ENCODE measurements around the gene AHCYL2. TPM values are rescaled to one million over a fixed set of nuclear protein-coding genes. Genes with fewer than 3 reads are reported as not detected.

AHCYL2 gene
- total RNA-seq, 1 donor from 2014 or later: 6.0 TPM

DNA sequence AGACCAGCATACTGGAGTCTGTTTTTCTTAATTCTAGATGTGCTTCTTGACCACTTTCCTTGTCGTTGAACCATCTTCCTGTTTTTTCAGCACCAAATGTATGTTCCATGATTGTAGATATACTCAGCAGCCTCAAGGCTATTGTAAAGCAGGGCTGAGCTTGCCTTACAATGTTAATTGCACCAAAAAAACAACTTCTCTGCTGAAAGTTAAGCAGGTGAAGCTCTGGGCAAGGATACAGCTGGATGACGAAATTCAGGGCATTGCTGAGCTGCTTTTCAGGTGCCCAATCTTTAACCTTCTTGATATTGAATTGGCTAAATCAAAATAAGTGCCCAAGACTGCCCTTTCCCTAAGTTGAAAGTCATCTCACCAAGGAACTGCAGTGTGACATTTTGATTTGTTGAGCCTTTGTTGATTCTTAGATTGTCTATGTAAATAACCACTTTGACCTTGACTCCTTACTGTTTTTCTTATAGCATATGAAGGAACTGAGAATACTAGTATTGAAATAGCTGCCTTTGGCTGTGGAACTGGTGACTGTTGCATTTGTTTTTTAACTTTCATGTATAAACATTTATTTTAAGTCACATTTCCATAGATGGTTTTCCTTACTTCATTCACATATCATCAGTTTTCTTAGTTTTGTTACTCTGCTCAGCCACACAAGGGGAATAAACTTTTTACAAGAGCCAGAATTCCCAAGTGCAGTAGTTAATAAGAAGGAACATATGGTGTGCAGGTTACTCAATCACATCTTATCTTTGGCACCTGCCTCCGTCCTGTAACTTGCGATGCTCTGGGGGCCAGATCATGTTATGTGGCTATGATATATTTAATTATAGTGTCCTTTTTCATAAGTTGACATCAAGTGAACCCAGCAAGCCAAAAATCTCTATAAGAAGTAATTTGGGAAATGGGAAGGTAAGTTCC lies 3.1 kb downstream of the AHCYL2 start:
- DNase-seq: no peak
- H3K4me1 ChIP-seq: peaks cover 50% of the 10 kb centered on the region
- intact Hi-C loops (cut with micrococcal nuclease): no loop called here
- no peaks in the 10 kb centered on the region for H3K27me3 ChIP-seq (ENCODE audit: low read depth)
- H3K27ac ChIP-seq (replicated peaks): no peak overlapping the region
- H3K36me3 ChIP-seq: no peaks in the 10 kb centered on the region
- no peaks in the 10 kb centered on the region for H3K9me3 ChIP-seq (replicated peaks)
- TF ChIP-seq, protein P1, sequence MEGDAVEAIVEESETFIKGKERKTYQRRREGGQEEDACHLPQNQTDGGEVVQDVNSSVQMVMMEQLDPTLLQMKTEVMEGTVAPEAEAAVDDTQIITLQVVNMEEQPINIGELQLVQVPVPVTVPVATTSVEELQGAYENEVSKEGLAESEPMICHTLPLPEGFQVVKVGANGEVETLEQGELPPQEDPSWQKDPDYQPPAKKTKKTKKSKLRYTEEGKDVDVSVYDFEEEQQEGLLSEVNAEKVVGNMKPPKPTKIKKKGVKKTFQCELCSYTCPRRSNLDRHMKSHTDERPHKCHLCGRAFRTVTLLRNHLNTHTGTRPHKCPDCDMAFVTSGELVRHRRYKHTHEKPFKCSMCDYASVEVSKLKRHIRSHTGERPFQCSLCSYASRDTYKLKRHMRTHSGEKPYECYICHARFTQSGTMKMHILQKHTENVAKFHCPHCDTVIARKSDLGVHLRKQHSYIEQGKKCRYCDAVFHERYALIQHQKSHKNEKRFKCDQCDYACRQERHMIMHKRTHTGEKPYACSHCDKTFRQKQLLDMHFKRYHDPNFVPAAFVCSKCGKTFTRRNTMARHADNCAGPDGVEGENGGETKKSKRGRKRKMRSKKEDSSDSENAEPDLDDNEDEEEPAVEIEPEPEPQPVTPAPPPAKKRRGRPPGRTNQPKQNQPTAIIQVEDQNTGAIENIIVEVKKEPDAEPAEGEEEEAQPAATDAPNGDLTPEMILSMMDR (IDR thresholded peaks at IDR 0.05; ENCODE audit: borderline replicate concordance): no peak
- H3K4me3 ChIP-seq: no peak overlapping the region

DNA sequence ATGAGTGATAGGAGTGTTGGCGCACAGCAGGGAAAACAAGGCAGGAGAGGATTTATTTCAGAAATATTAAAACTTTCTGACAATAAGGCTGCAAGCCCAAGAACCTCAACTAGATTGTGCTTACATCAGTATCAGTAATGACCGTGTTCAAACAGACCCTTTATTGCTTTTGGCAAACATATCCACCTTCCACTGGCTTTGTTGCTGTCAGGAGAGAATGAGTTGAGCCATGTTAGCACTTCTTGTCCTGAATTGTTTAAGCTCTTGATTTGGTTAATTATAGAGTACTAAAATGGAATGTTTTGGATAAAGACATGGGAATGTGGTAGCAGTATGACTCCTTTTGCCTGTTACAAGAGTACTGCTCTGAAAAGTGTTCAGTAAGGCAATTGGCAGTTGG lies 3.8 kb downstream of the AHCYL2 start:
- H3K27me3 ChIP-seq (ENCODE audit: low read depth): no peaks in the 10 kb centered on the region
- H3K27ac ChIP-seq (replicated peaks): no peak overlapping the region
- no peaks in the 10 kb centered on the region for H3K9me3 ChIP-seq (replicated peaks)
- intact Hi-C loops (cut with micrococcal nuclease): no loop called here
- H3K4me1 ChIP-seq: peaks cover 50% of the 10 kb centered on the region
- TF ChIP-seq, protein P1 (IDR thresholded peaks at IDR 0.05; ENCODE audit: borderline replicate concordance): no peak
- H3K36me3 ChIP-seq: no peaks in the 10 kb centered on the region
- H3K4me3 ChIP-seq: no peak overlapping the region
- no peak for DNase-seq

DNA sequence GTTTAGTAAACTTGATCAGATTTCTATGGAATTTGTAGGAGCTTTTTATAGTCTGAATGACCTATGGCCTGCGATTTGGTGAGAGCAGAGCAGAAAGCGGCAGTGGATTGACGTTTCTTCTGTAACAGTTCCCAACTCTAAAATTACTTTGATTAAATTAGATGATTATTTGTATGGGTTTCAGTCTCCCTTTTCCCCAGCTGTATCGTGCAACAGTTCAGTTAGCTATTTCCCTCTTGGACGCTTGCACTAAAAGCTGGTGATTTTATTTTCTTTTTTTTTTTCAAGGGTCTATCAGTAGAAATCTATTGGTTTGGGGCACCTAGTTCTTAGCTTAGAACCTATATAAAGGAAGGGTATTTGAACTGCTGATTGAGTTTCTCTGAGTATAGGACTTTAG lies 6.8 kb downstream of the AHCYL2 start:
- Histone ChIP-seq H3K4me3 (no peak overlapping the region), H3K36me3 (no peaks in the 10 kb centered on the region), H3K27ac (replicated peaks) (no peak overlapping the region), H3K9me3 (replicated peaks) (no peaks in the 10 kb centered on the region), H3K4me1 (peaks cover 26% of the 10 kb centered on the region), H3K27me3 (ENCODE audit: low read depth) (no peaks in the 10 kb centered on the region)
- TF ChIP-seq, protein P1 (IDR thresholded peaks at IDR 0.05; ENCODE audit: borderline replicate concordance): no peak
- no peak for DNase-seq
- intact Hi-C loops (cut with micrococcal nuclease): no loop called here

DNA sequence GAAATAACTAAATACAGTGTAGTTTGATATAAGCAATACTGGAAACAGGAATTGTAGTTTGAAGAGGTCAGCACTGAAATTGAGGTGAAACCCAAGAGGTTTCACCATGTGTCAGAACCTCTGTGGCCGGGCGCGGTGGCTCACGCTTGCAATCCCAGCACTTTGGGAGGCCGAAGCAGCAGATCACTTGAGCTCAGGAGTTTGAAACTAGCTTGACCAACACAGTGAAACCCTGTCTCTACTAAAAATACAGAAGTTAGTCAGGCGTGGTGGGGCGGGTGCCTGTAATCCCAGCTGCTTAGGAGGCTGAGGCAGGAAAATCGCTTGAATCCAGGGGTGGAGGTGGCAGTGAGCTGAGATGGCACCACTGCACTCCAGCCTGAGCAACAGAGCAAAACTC lies 13.7 kb downstream of the AHCYL2 start:
- H3K9me3 ChIP-seq (replicated peaks): no peaks in the 10 kb centered on the region
- no peaks in the 10 kb centered on the region for H3K4me1 ChIP-seq
- H3K27me3 ChIP-seq (ENCODE audit: low read depth): no peaks in the 10 kb centered on the region
- no peak overlapping the region for H3K4me3 ChIP-seq
- no peaks in the 10 kb centered on the region for H3K36me3 ChIP-seq
- intact Hi-C loops (cut with micrococcal nuclease): no loop called here
- H3K27ac ChIP-seq (replicated peaks): no peak overlapping the region
- DNase-seq: no peak
- TF ChIP-seq, protein P1 (IDR thresholded peaks at IDR 0.05; ENCODE audit: borderline replicate concordance): no peak

DNA sequence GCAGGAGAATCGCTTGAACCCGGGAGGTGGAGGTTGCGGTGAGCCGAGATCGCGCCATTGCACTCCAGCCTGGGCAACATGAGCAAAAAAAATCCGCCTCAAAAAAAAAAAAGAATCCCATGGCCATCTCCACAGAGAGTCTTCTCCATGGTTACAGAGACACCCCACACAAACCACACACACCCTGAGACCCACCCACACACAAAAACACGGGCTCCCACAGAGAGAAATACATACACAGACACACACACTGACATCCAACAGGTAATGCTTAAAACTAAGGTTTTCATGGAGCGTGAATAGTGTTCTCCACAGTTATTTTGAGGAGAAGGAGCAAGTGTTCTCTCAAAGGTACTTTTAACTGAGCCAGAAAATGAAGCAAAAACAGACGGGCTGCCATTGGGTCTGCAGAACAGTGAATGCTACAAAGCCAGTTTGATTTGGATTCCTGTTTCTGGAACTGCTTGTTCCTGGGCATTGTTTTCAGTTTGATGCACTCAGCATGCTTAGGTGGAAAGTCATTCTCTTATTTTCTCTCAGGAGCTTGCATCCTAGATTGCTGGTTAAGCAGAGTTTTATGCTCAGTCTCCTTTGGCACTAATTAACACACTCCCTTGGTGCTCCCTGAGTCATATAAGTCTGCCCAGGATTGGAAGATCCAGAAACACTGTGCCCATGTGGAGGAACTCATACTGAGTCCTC lies 15.4 kb downstream of the AHCYL2 start:
- Histone ChIP-seq H3K27me3 (ENCODE audit: low read depth) (no peaks in the 10 kb centered on the region), H3K27ac (replicated peaks) (no peak overlapping the region), H3K4me3 (no peak overlapping the region), H3K9me3 (replicated peaks) (peaks cover 2% of the 10 kb centered on the region), H3K4me1 (no peaks in the 10 kb centered on the region), H3K36me3 (no peaks in the 10 kb centered on the region)
- DNase-seq: no peak
- intact Hi-C loops (cut with micrococcal nuclease): no loop called here
- TF ChIP-seq, protein P1 (IDR thresholded peaks at IDR 0.05; ENCODE audit: borderline replicate concordance): no peak
